SK-N-SH treated with all-trans-retinoic acid at 6 μM for 48 hours (cell line): ENCODE results near the gene VPS13D.

ENCODE experiments used
- ATAC-seq: fragments of 200-7000 bp; cut with Tn5 transposase; 3 replicates; pipeline ENCODE4 v1.9.1; 2020; ENCODE audit warnings: mild to moderate bottlenecking, moderate library complexity
- ARNTL ChIP-seq: fragments of 450-650 bp; formaldehyde crosslinking; IDR thresholded peaks from 2 replicates; pipeline ENCODE4 v1.5.0; 2020; ENCODE audit warnings: low read depth, mild to moderate bottlenecking, moderate library complexity, borderline replicate concordance
- BACH2 ChIP-seq: fragments of 250-450 bp; sonication (Bioruptor Pico); IDR thresholded peaks from 2 replicates; pipeline ENCODE4 v1.9.0; 2021; ENCODE audit warnings: mild to moderate bottlenecking, borderline replicate concordance
- CSDC2 ChIP-seq: fragments of 250-450 bp; sonication (Bioruptor Pico); IDR thresholded peaks from 2 replicates; pipeline ENCODE4 v1.5.0; 2020; ENCODE audit warnings: mild to moderate bottlenecking, moderate library complexity
- ESRRG ChIP-seq: fragments of 250-450 bp; sonication (Bioruptor Pico); IDR thresholded peaks from 2 replicates; pipeline ENCODE4 v1.6.1; 2021; ENCODE audit warnings: mild to moderate bottlenecking
- GLIS3 ChIP-seq: fragments of 250-450 bp; sonication (Bioruptor Pico); IDR thresholded peaks from 2 replicates; pipeline ENCODE4 v1.5.0; 2020; ENCODE audit warnings: mild to moderate bottlenecking, moderate library complexity
- ISL1 ChIP-seq: fragments of 250-450 bp; sonication (Bioruptor Pico); IDR thresholded peaks from 2 replicates; pipeline ENCODE4 v2.1.2; 2022; ENCODE audit warnings: mild to moderate bottlenecking, moderate library complexity
- OSR1 ChIP-seq: fragments of 250-450 bp; sonication (Bioruptor Pico); IDR thresholded peaks from 2 replicates; pipeline ENCODE4 v1.8.0; 2022; ENCODE audit warnings: moderate library complexity, mild to moderate bottlenecking, inconsistent platforms
- PPARA ChIP-seq: fragments of 250-450 bp; sonication (Bioruptor Pico); IDR thresholded peaks from 2 replicates; pipeline ENCODE4 v1.5.0; 2020; ENCODE audit warnings: mild to moderate bottlenecking, borderline replicate concordance
- RARB ChIP-seq: fragments of 250-450 bp; sonication (Bioruptor Pico); IDR thresholded peaks from 2 replicates; pipeline ENCODE4 v1.8.0; 2021; ENCODE audit warnings: mild to moderate bottlenecking, moderate library complexity
- SNAI2 ChIP-seq: fragments of 250-450 bp; sonication (Bioruptor Pico); IDR thresholded peaks from 2 replicates; pipeline ENCODE4 v1.5.0; 2020; ENCODE audit warnings: mild to moderate bottlenecking, moderate library complexity
- TCF4 ChIP-seq: fragments of 250-450 bp; sonication (Bioruptor Pico); IDR thresholded peaks from 2 replicates; pipeline ENCODE4 v1.8.0; 2021; ENCODE audit warnings: mild to moderate bottlenecking, moderate library complexity, borderline replicate concordance
- TOX ChIP-seq: fragments of 250-450 bp; sonication (Bioruptor Pico); IDR thresholded peaks from 2 replicates; pipeline ENCODE4 v1.8.0; 2021; ENCODE audit warnings: mild to moderate bottlenecking, moderate library complexity, borderline replicate concordance
- ZC3H10 ChIP-seq: fragments of 250-450 bp; sonication (Bioruptor Pico); IDR thresholded peaks from 2 replicates; pipeline ENCODE4 v1.5.1; 2021; ENCODE audit warnings: mild to moderate bottlenecking, moderate library complexity
- ZFP3 ChIP-seq: fragments of 250-450 bp; sonication (Bioruptor Pico); IDR thresholded peaks from 2 replicates; pipeline ENCODE4 v1.5.0; 2020; ENCODE audit warnings: mild to moderate bottlenecking, moderate library complexity
- ZNF565 ChIP-seq: fragments of 450-650 bp; formaldehyde crosslinking; conservative IDR thresholded peaks from 2 replicates; pipeline ENCODE4 v1.5.0; 2020; ENCODE audit warnings: low read depth, mild to moderate bottlenecking, moderate library complexity
- ZNF70 ChIP-seq: fragments of 450-650 bp; formaldehyde crosslinking; IDR thresholded peaks from 2 replicates; pipeline ENCODE4 v1.5.0; 2020; ENCODE audit warnings: mild to moderate bottlenecking, moderate library complexity
- ZNF8 ChIP-seq: fragments of 450-650 bp; formaldehyde crosslinking; IDR thresholded peaks from 2 replicates; pipeline ENCODE4 v1.5.0; 2020; ENCODE audit warnings: mild to moderate bottlenecking, moderate library complexity
- TF ChIP-seq, protein P1 (sequence below): fragments of 250-450 bp; sonication (Bioruptor Pico); IDR thresholded peaks from 2 replicates; pipeline ENCODE4 v1.5.1; 2020; ENCODE audit warnings: low read depth, mild to moderate bottlenecking, moderate library complexity
- TF ChIP-seq, protein P2 (sequence below): fragments of 250-450 bp; sonication (Bioruptor Pico); IDR thresholded peaks from 2 replicates; pipeline ENCODE4 v1.5.0; 2020; ENCODE audit warnings: mild to moderate bottlenecking, moderate library complexity
- TF ChIP-seq, protein P3 (sequence below): fragments of 250-450 bp; sonication (Bioruptor Pico); IDR thresholded peaks from 2 replicates; pipeline ENCODE4 v1.8.0; 2020; ENCODE audit warnings: mild to moderate bottlenecking, moderate library complexity, borderline replicate concordance
- TF ChIP-seq, protein P4 (sequence below): fragments of 250-450 bp; sonication (Bioruptor Pico); IDR thresholded peaks from 2 replicates; pipeline ENCODE4 v1.8.0; 2021; ENCODE audit warnings: low read depth, mild to moderate bottlenecking, moderate library complexity, borderline replicate concordance
- TF ChIP-seq, protein P5 (sequence below): fragments of 250-450 bp; sonication (Bioruptor Pico); IDR thresholded peaks from 2 replicates; pipeline ENCODE4 v1.5.1; 2021; ENCODE audit warnings: mild to moderate bottlenecking, moderate library complexity

The VPS13D gene

DNA sequence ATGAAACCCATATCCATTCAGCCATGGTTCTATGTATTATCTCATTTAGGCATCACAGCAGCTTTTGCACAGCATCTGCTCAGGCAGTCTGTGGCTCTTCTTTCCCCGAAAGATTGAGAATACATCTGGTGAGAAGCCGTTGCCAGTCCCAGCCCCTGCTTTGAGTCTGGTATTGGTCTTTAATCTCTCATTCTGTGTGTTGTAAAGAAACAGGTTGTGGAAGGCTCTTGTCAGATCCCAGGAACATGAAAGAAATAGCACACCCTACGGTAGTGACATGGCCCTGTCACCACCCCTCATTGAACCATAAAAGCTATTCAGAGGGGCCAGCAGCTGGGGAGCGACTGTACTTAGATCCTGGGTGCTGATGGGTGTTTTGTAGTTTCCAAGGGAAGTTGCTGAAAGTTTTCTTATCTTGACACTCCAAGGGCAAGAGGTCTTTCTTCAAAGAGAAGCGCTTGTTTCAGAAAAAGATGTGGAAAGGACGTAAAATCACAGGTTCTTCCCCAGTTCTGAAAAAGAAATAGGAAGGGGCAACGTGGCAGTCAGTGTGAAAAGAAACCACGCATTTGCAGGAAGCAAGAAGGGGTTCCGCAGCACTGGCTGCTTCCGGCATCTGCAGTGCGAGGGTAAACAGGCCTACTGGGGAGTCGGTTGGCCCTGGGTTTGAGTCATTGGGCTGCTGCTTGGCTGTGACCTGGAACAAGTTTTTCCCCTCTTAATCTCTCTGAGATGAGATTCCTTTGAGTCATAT, 243.1 kb downstream of the VPS13D start:
- TF ChIP-seq, protein P1, sequence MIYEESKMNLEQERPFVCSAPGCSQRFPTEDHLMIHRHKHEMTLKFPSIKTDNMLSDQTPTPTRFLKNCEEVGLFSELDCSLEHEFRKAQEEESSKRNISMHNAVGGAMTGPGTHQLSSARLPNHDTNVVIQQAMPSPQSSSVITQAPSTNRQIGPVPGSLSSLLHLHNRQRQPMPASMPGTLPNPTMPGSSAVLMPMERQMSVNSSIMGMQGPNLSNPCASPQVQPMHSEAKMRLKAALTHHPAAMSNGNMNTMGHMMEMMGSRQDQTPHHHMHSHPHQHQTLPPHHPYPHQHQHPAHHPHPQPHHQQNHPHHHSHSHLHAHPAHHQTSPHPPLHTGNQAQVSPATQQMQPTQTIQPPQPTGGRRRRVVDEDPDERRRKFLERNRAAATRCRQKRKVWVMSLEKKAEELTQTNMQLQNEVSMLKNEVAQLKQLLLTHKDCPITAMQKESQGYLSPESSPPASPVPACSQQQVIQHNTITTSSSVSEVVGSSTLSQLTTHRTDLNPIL (CRISPR knock-in tag) = no peak
- TF ChIP-seq PPARA (CRISPR knock-in tag) (no peak), ZNF565 (CRISPR knock-in tag) (no peak), RARB (CRISPR knock-in tag) (no peak), OSR1 (no peak), SNAI2 (CRISPR knock-in tag) (no peak), CSDC2 (CRISPR knock-in tag) (no peak), ZFP3 (CRISPR knock-in tag) (no peak)
- TF ChIP-seq, protein P2, sequence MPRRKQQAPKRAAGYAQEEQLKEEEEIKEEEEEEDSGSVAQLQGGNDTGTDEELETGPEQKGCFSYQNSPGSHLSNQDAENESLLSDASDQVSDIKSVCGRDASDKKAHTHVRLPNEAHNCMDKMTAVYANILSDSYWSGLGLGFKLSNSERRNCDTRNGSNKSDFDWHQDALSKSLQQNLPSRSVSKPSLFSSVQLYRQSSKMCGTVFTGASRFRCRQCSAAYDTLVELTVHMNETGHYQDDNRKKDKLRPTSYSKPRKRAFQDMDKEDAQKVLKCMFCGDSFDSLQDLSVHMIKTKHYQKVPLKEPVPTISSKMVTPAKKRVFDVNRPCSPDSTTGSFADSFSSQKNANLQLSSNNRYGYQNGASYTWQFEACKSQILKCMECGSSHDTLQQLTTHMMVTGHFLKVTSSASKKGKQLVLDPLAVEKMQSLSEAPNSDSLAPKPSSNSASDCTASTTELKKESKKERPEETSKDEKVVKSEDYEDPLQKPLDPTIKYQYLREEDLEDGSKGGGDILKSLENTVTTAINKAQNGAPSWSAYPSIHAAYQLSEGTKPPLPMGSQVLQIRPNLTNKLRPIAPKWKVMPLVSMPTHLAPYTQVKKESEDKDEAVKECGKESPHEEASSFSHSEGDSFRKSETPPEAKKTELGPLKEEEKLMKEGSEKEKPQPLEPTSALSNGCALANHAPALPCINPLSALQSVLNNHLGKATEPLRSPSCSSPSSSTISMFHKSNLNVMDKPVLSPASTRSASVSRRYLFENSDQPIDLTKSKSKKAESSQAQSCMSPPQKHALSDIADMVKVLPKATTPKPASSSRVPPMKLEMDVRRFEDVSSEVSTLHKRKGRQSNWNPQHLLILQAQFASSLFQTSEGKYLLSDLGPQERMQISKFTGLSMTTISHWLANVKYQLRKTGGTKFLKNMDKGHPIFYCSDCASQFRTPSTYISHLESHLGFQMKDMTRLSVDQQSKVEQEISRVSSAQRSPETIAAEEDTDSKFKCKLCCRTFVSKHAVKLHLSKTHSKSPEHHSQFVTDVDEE (CRISPR knock-in tag) = no peak
- TF ChIP-seq, protein P3, sequence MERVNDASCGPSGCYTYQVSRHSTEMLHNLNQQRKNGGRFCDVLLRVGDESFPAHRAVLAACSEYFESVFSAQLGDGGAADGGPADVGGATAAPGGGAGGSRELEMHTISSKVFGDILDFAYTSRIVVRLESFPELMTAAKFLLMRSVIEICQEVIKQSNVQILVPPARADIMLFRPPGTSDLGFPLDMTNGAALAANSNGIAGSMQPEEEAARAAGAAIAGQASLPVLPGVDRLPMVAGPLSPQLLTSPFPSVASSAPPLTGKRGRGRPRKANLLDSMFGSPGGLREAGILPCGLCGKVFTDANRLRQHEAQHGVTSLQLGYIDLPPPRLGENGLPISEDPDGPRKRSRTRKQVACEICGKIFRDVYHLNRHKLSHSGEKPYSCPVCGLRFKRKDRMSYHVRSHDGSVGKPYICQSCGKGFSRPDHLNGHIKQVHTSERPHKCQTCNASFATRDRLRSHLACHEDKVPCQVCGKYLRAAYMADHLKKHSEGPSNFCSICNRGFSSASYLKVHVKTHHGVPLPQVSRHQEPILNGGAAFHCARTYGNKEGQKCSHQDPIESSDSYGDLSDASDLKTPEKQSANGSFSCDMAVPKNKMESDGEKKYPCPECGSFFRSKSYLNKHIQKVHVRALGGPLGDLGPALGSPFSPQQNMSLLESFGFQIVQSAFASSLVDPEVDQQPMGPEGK (CRISPR knock-in tag) = no peak
- TF ChIP-seq, protein P4, sequence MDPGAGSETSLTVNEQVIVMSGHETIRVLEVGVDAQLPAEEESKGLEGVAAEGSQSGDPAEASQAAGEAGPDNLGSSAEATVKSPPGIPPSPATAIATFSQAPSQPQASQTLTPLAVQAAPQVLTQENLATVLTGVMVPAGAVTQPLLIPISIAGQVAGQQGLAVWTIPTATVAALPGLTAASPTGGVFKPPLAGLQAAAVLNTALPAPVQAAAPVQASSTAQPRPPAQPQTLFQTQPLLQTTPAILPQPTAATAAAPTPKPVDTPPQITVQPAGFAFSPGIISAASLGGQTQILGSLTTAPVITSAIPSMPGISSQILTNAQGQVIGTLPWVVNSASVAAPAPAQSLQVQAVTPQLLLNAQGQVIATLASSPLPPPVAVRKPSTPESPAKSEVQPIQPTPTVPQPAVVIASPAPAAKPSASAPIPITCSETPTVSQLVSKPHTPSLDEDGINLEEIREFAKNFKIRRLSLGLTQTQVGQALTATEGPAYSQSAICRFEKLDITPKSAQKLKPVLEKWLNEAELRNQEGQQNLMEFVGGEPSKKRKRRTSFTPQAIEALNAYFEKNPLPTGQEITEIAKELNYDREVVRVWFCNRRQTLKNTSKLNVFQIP (CRISPR knock-in tag) = no peak
- TF ChIP-seq, all 23 proteins: peak for 0
- ATAC-seq = no peak

DNA sequence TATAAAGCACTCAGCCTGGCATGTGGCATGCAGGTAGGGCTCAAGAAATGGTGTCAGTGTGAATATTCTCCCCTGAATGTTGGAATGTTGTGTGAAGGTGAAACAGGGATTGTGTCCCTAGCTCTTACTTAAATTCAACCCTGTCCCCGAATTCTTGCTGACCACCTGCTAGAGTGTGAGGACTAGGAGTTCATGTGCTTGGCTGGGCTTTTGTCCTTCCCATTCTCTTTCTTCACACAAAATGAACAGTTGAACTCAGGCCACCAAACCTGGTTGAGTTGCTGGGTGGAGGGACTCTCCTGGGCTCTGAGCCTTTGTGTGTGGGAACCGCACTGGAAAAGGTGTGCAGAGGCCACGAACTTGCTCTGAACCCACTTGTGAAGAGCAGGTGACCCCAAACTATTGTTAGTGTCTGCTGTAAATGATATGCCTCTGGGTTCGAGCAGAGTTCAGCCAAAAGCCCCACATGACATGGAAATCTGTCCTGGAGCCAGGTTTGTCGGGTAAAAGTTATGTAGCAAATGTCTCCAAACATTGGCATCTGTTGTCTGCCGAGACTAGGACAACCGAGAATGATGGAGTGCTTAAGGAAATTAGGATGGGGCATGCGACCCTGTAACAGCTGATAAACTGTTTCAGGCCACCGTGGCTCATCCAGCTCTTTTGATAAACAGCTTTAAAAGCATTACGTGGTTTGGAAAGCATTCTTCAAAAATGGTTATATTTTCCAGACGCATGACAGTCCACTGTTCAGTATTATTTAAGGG, 243.9 kb downstream of the VPS13D start:
- ATAC-seq = peak; percentile 24
- TF ChIP-seq ZNF565 (CRISPR knock-in tag) = 0 out of 2 replicates have a peak, but pooled peaks have one; percentile 37
- no peak for TF ChIP-seq BACH2 (CRISPR knock-in tag)
- TF ChIP-seq ZFP3 (CRISPR knock-in tag) = peak; percentile 84
- peak; percentile 89 for TF ChIP-seq RARB (CRISPR knock-in tag)
- TF ChIP-seq, protein P4 (CRISPR knock-in tag) = no peak; the same call in 1 of the 2 replicates
- TF ChIP-seq, protein P3 (CRISPR knock-in tag) = peak; percentile 80; the same call in 1 of the 2 replicates
- peak; percentile 94 for TF ChIP-seq TCF4 (CRISPR knock-in tag)
- TF ChIP-seq OSR1 = no peak
- peak; percentile 47 for TF ChIP-seq ZC3H10 (CRISPR knock-in tag)
- TF ChIP-seq, protein P5, sequence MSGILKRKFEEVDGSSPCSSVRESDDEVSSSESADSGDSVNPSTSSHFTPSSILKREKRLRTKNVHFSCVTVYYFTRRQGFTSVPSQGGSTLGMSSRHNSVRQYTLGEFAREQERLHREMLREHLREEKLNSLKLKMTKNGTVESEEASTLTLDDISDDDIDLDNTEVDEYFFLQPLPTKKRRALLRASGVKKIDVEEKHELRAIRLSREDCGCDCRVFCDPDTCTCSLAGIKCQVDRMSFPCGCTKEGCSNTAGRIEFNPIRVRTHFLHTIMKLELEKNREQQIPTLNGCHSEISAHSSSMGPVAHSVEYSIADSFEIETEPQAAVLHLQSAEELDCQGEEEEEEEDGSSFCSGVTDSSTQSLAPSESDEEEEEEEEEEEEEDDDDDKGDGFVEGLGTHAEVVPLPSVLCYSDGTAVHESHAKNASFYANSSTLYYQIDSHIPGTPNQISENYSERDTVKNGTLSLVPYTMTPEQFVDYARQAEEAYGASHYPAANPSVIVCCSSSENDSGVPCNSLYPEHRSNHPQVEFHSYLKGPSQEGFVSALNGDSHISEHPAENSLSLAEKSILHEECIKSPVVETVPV (CRISPR knock-in tag) = peak; percentile 27; the same call in 1 of the 2 replicates
- no peak for TF ChIP-seq ZNF70 (CRISPR knock-in tag)
- TF ChIP-seq ZNF8 (CRISPR knock-in tag) = no peak; the same call in 1 of the 2 replicates
- TF ChIP-seq, protein P1 (CRISPR knock-in tag) = peak; percentile 93
- TF ChIP-seq ESRRG (CRISPR knock-in tag) = peak; percentile 66; the same call in 1 of the 2 replicates
- TF ChIP-seq ISL1 = peak; percentile 98
- peak; percentile 56; the same call in 1 of the 2 replicates for TF ChIP-seq TOX
- 0 out of 2 replicates have a peak, but pooled peaks have one; percentile 40 for TF ChIP-seq ARNTL (CRISPR knock-in tag)
- TF ChIP-seq GLIS3 (CRISPR knock-in tag) = peak; percentile 45
